ENCODE data around the gene PDE4D.

The PDE4D gene

DNA sequence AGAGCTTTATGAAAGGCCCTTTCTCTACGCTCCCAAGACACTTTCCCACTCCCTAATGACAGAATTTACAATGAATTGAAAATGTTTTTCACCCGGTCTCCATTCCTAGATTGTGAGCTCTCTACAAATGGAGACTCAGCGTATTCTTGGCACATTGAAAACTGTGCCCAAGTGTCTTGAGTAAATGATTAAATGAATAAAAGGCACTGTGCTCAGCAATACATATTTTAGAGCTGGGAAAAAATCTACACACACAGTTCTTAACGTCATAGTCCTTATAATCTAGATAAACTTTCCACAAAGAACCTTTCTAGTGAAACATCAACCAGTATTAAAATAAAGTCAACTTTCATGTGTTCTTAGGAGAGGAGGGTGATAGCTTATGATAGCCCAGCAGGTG, 676.7 kb downstream of the PDE4D start:
- H3K4me1 ChIP-seq (ENCODE audit: control insufficient read depth, insufficient read depth, low read length): no peaks in the 10 kb centered on the region

DNA sequence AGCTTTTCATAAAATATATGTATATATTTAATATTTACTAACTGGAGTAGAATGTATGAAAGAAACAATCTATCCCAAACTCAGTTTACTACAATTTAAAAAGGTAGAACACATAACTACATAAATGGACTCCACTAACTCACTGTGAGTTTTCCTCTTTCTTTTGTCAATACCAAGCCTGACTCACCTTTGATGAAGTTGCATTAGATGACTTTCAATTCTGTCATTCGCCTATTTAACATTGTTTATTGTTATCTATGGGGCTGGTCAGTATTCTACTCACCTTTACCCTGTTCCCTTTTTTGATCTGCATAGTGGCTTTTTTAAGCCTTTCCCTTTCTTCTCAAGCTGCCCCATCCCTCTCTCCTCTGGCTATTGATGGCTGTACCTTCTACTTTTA, 680.9 kb downstream of the PDE4D start:
- H3K9ac ChIP-seq (ENCODE audit: low read depth, low read length): no peak overlapping the region
- no peaks in the 10 kb centered on the region for H3K4me1 ChIP-seq (ENCODE audit: control insufficient read depth, insufficient read depth, low read length)
- no peaks in the 10 kb centered on the region for H3K9me3 ChIP-seq (ENCODE audit: control insufficient read depth, insufficient read depth, low read length)
- H3K27me3 ChIP-seq (ENCODE audit: control insufficient read depth, insufficient read depth, low read length): no peaks in the 10 kb centered on the region
- no peak overlapping the region for H3K4me3 ChIP-seq (ENCODE audit: low read depth, low read length)
- H3K36me3 ChIP-seq (ENCODE audit: control insufficient read depth, insufficient read depth, low read length): no peaks in the 10 kb centered on the region

More for the DNA sequence above, 676.7 kb downstream of the PDE4D start:
- H3K27me3 ChIP-seq (ENCODE audit: control insufficient read depth, insufficient read depth, low read length): no peaks in the 10 kb centered on the region
- no peak overlapping the region for H3K4me3 ChIP-seq (ENCODE audit: low read depth, low read length)
- H3K9me3 ChIP-seq (ENCODE audit: control insufficient read depth, insufficient read depth, low read length): no peaks in the 10 kb centered on the region
- no peaks in the 10 kb centered on the region for H3K36me3 ChIP-seq (ENCODE audit: control insufficient read depth, insufficient read depth, low read length)
- H3K9ac ChIP-seq (ENCODE audit: low read depth, low read length): no peak overlapping the region

DNA sequence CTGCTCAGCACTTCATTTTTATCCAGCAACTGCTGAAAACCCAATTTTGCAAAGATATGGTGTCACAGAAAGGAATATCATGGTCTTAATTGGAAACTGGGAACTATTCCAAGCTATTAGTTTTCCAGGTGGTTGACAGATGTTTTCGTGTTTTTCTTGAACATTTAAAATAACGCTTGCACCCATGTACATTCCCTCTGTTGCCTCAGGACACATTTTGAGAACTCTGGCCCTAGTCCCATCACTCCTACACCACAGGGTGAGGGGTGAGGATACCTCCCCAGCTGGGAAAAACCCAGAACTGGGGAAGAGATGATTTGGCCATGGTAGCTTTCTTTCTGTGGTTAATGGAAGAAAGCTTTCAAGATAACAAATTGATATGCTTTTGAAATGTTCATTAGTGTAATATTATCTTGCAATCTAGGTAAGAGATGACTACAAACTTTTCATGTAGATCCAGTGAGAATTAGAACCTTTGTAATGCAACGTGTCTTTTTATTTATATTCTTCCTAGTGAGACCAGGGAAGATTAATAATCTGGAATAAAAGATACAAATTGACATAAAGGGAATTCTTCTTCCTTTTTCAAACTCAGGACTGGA, 683.7 kb downstream of the PDE4D start:
- Histone ChIP-seq H3K36me3 (ENCODE audit: control insufficient read depth, insufficient read depth, low read length) (no peaks in the 10 kb centered on the region), H3K9ac (ENCODE audit: low read depth, low read length) (no peak overlapping the region), H3K27me3 (ENCODE audit: control insufficient read depth, insufficient read depth, low read length) (no peaks in the 10 kb centered on the region), H3K4me1 (ENCODE audit: control insufficient read depth, insufficient read depth, low read length) (no peaks in the 10 kb centered on the region), H3K9me3 (ENCODE audit: control insufficient read depth, insufficient read depth, low read length) (no peaks in the 10 kb centered on the region), H3K4me3 (ENCODE audit: low read depth, low read length) (no peak overlapping the region)

DNA sequence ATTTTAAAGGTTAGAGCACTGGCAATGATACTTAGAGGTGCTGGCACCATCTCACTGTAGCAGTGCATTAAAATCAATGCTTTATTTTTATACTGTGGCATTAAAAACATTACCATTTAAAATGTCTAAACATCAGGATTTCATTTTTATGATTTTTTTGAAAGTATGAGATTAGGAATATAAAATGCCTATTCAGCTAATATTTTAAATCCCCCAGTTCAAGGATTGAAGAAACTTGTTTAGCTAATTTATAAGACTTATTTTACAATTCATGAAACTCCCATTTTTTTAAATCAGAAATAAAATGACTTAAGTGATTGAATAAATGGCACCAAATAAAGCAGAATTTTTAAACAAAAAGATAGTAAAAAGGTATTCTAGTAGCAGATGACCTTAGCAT, 685.1 kb downstream of the PDE4D start:
- H3K9me3 ChIP-seq (ENCODE audit: control insufficient read depth, insufficient read depth, low read length): no peaks in the 10 kb centered on the region
- no peak overlapping the region for H3K9ac ChIP-seq (ENCODE audit: low read depth, low read length)
- no peak overlapping the region for H3K4me3 ChIP-seq (ENCODE audit: low read depth, low read length)
- H3K4me1 ChIP-seq (ENCODE audit: control insufficient read depth, insufficient read depth, low read length): no peaks in the 10 kb centered on the region
- H3K27me3 ChIP-seq (ENCODE audit: control insufficient read depth, insufficient read depth, low read length): no peaks in the 10 kb centered on the region
- H3K36me3 ChIP-seq (ENCODE audit: control insufficient read depth, insufficient read depth, low read length): no peaks in the 10 kb centered on the region

DNA sequence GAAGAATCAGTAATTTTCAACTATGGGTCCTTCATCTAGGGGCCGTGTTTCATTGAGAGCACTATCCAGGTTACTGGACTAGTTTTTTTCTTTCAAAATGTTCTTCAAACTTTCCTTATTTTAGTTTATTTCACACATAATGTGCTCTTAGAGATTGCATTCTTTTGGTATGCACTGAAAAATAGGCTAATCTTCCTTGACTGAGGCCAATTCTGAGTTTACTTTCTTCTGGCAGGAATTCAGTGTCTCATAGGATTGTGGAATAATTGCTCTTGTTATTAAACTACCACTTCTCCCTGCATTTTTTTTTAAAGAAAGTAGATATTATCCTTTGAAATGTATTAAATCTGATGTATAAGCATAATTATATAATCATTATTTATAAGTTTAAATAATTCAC, 686.1 kb downstream of the PDE4D start:
- H3K36me3 ChIP-seq (ENCODE audit: control insufficient read depth, insufficient read depth, low read length): no peaks in the 10 kb centered on the region
- H3K27me3 ChIP-seq (ENCODE audit: control insufficient read depth, insufficient read depth, low read length): no peaks in the 10 kb centered on the region
- no peak overlapping the region for H3K4me3 ChIP-seq (ENCODE audit: low read depth, low read length)
- no peaks in the 10 kb centered on the region for H3K9me3 ChIP-seq (ENCODE audit: control insufficient read depth, insufficient read depth, low read length)
- H3K4me1 ChIP-seq (ENCODE audit: control insufficient read depth, insufficient read depth, low read length): no peaks in the 10 kb centered on the region
- H3K9ac ChIP-seq (ENCODE audit: low read depth, low read length): no peak overlapping the region

DNA sequence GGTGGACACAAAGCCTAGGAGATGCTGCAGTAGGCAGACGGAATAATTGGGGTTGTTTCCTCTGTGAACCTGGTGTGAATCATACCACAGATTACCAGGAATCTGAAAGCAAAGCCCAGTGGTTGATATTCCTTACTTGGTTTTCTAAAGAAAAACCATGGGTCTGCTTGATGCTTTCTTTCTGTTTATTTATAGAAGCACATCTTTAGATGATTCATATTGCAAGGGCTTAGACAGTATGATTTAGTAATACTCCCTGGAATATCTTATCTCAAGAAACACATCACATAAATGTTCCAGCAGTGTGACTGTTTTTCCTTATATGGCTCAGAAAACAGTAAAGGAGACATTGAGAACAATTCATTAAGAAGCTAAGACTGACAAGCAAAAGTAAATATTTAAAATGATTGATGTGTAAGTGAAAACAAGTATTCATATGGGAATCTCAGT, 687.4 kb downstream of the PDE4D start:
- H3K27me3 ChIP-seq (ENCODE audit: control insufficient read depth, insufficient read depth, low read length): no peaks in the 10 kb centered on the region
- H3K4me3 ChIP-seq (ENCODE audit: low read depth, low read length): no peak overlapping the region
- no peaks in the 10 kb centered on the region for H3K4me1 ChIP-seq (ENCODE audit: control insufficient read depth, insufficient read depth, low read length)
- H3K9ac ChIP-seq (ENCODE audit: low read depth, low read length): no peak overlapping the region
- no peaks in the 10 kb centered on the region for H3K9me3 ChIP-seq (ENCODE audit: control insufficient read depth, insufficient read depth, low read length)
- H3K36me3 ChIP-seq (ENCODE audit: control insufficient read depth, insufficient read depth, low read length): no peaks in the 10 kb centered on the region

DNA sequence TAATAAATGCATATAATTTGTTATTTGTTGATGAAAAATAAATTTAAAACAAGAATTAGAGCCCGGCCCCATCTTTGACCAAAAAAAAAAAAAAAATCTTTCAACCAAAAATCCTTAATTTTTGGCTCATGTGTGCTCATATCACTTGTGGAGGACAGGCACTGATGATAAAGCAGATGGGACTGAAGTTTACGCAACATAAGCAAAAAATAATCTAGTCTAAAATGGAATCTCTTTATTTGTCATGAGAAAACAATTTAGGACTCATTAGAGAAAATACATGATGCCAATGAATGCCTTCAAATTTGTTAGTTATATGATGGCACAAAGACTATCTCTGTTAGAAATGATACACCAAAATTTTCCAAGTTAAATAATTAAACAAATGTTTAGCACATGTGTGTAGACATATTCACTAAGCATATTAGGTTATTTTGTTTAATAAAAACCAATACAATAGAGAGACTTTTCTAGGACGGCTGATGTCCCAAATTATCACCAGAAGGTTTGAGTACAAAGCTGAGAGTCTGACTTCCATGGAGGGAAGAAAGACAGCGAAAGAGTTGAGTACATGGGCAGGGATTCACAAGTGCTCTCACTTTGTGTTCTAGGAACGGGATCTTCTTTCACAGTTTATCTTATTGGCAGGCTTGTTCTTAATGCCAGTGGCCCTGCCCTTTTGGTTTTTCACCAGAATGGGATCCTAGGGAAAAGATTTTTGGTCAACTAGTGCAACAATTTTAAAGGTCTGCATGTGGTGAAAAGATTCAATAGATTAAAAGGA, 689.2 kb downstream of the PDE4D start:
- no peak overlapping the region for H3K9ac ChIP-seq (ENCODE audit: low read depth, low read length)
- no peak overlapping the region for H3K4me3 ChIP-seq (ENCODE audit: low read depth, low read length)
- no peaks in the 10 kb centered on the region for H3K9me3 ChIP-seq (ENCODE audit: control insufficient read depth, insufficient read depth, low read length)
- no peaks in the 10 kb centered on the region for H3K4me1 ChIP-seq (ENCODE audit: control insufficient read depth, insufficient read depth, low read length)
- no peaks in the 10 kb centered on the region for H3K27me3 ChIP-seq (ENCODE audit: control insufficient read depth, insufficient read depth, low read length)
- no peaks in the 10 kb centered on the region for H3K36me3 ChIP-seq (ENCODE audit: control insufficient read depth, insufficient read depth, low read length)

DNA sequence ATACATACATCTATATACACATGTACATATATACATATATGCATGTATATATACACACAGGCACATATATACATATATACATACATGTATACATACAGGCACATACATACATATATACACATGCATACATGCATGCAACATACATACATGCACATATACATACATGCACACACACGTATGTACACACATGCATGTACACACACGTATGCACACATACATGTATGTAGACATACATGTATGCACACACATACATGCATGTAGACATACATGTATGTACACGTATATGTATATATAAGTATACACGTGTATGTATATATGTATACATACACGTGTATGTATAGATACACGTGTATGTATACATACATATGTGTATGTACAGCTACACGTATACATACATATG, 693.7 kb downstream of the PDE4D start:
- no peaks in the 10 kb centered on the region for H3K9me3 ChIP-seq (ENCODE audit: control insufficient read depth, insufficient read depth, low read length)
- no peaks in the 10 kb centered on the region for H3K36me3 ChIP-seq (ENCODE audit: control insufficient read depth, insufficient read depth, low read length)
- no peaks in the 10 kb centered on the region for H3K27me3 ChIP-seq (ENCODE audit: control insufficient read depth, insufficient read depth, low read length)
- no peak overlapping the region for H3K9ac ChIP-seq (ENCODE audit: low read depth, low read length)
- no peak overlapping the region for H3K4me3 ChIP-seq (ENCODE audit: low read depth, low read length)
- no peaks in the 10 kb centered on the region for H3K4me1 ChIP-seq (ENCODE audit: control insufficient read depth, insufficient read depth, low read length)

DNA sequence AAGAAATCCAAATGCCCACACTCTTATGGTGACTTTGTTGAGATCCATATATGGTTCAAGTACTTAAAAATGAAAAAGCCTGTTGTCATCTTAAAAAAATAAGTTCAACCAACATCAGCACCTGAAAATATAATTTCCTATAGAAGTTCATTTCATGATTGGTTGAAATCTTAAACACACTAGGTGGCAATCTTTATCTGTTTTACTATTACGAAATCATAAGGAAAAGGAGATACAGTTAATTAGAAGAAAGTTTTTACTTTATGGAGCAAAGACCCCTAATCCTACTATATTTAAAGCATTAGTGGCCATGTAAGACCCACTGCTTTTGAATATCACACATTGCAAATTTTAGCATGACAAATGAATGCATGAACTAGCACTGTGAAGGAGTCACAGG, 694.7 kb downstream of the PDE4D start:
- H3K36me3 ChIP-seq (ENCODE audit: control insufficient read depth, insufficient read depth, low read length): no peaks in the 10 kb centered on the region
- H3K9me3 ChIP-seq (ENCODE audit: control insufficient read depth, insufficient read depth, low read length): no peaks in the 10 kb centered on the region
- H3K4me1 ChIP-seq (ENCODE audit: control insufficient read depth, insufficient read depth, low read length): no peaks in the 10 kb centered on the region
- H3K27me3 ChIP-seq (ENCODE audit: control insufficient read depth, insufficient read depth, low read length): no peaks in the 10 kb centered on the region
- no peak overlapping the region for H3K4me3 ChIP-seq (ENCODE audit: low read depth, low read length)
- no peak overlapping the region for H3K9ac ChIP-seq (ENCODE audit: low read depth, low read length)

DNA sequence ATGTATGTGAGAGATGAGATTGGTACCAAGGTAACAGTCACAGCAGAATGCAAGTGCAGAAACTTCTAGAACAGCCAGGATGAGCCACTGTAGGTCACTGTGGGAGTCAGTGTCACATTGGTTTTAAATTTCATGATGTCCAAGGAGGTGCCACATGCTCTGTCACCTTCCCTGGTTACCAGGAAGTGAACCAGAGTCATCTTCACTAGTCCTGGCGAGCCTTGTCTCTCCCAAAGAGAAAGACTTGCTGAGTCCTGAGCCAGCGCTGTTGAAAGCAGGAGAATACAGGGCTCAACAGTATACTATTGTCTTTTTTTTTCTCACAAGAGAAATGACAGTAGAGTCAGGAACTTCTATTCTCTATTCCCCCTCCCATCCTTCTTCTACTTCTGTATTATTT, 695.2 kb downstream of the PDE4D start:
- no peaks in the 10 kb centered on the region for H3K4me1 ChIP-seq (ENCODE audit: control insufficient read depth, insufficient read depth, low read length)
- no peak overlapping the region for H3K4me3 ChIP-seq (ENCODE audit: low read depth, low read length)
- no peaks in the 10 kb centered on the region for H3K36me3 ChIP-seq (ENCODE audit: control insufficient read depth, insufficient read depth, low read length)
- H3K9me3 ChIP-seq (ENCODE audit: control insufficient read depth, insufficient read depth, low read length): no peaks in the 10 kb centered on the region
- H3K9ac ChIP-seq (ENCODE audit: low read depth, low read length): no peak overlapping the region
- H3K27me3 ChIP-seq (ENCODE audit: control insufficient read depth, insufficient read depth, low read length): no peaks in the 10 kb centered on the region

DNA sequence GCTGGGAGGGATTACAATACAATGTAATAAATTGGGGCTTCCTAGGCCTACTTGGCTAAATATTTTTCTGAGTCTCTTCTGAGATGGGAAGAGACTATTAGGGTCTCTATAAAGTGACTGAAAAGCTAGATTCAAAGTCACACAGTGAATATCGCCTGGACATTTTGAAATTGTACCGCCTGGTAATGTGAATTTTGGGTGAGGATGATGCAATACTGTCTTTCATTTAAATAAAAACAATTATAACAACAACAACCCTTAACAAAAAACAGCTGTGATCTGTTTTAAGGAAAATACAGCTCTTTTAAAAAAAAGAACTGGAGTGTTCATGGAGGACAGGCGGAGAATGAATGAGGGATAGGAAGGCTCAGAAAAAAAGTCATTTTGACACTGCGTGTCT, 695.6 kb downstream of the PDE4D start:
- no peaks in the 10 kb centered on the region for H3K9me3 ChIP-seq (ENCODE audit: control insufficient read depth, insufficient read depth, low read length)
- no peaks in the 10 kb centered on the region for H3K36me3 ChIP-seq (ENCODE audit: control insufficient read depth, insufficient read depth, low read length)
- H3K27me3 ChIP-seq (ENCODE audit: control insufficient read depth, insufficient read depth, low read length): no peaks in the 10 kb centered on the region
- H3K4me1 ChIP-seq (ENCODE audit: control insufficient read depth, insufficient read depth, low read length): no peaks in the 10 kb centered on the region
- H3K9ac ChIP-seq (ENCODE audit: low read depth, low read length): no peak overlapping the region
- no peak overlapping the region for H3K4me3 ChIP-seq (ENCODE audit: low read depth, low read length)

DNA sequence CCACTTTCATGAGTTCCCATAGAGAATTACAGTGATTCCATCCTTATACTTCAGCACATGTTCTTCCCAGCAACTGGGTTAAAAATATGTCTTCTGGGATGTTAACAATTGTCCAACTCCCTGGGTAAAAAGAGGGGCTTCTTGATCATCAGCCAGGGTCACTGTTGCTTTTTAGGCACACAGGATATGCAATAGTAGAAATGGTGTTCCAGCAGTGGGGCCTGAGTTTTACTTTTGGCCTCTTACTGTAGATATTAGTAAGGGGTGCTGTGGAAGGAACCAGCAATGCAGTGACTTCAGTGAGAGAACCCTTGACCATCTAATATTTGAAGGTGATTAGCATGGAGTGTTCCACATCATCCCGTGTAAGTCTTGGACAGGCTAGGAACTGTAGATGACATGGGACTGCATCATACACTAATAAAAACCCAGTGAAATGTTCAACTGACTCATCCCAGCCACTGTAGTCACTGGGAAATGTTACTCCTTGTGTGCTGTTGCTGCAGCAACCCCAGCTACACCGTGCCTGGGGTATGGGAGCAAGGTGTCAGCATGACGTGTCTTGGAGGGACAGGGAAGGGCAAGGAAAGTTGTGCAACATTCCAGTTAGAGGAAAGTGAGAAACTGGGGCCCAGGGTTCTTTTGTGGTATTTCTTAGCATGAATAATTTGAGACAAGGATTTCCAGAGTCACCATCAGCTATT, 699.8 kb downstream of the PDE4D start:
- Histone ChIP-seq H3K36me3 (ENCODE audit: control insufficient read depth, insufficient read depth, low read length) (no peaks in the 10 kb centered on the region), H3K9ac (ENCODE audit: low read depth, low read length) (no peak overlapping the region), H3K4me1 (ENCODE audit: control insufficient read depth, insufficient read depth, low read length) (no peaks in the 10 kb centered on the region), H3K27me3 (ENCODE audit: control insufficient read depth, insufficient read depth, low read length) (no peaks in the 10 kb centered on the region), H3K9me3 (ENCODE audit: control insufficient read depth, insufficient read depth, low read length) (no peaks in the 10 kb centered on the region), H3K4me3 (ENCODE audit: low read depth, low read length) (no peak overlapping the region)
